ENCODE results near the gene C22orf31.

C22orf31 gene

GRCh38 chr22:29023172-29023796 is 38.3 kb downstream of the C22orf31 start:
- no peak for DNase-seq

- no peak for DNase-seq
Measured at GRCh38 chr22:29022101-29022817, 39.4 kb downstream of the C22orf31 start.

- no peak for DNase-seq
Measured at GRCh38 chr22:29018293-29019189, 43.1 kb downstream of the C22orf31 start.

GRCh38 chr22:29016067-29016938 is 45.3 kb downstream of the C22orf31 start:
- DNase-seq, result no peak

- DNase-seq, result no peak
Measured at GRCh38 chr22:29014773-29015172, 46.9 kb downstream of the C22orf31 start.

- DNase-seq, result no peak
Measured at GRCh38 chr22:29014293-29014692, 47.3 kb downstream of the C22orf31 start.

GRCh38 chr22:29012952-29013351 is 48.7 kb downstream of the C22orf31 start:
- DNase-seq, result no peak

- no peak for DNase-seq
Measured at GRCh38 chr22:29012101-29012433, 49.6 kb downstream of the C22orf31 start.

- DNase-seq, result no peak
Measured at GRCh38 chr22:29011240-29012100, 50.2 kb downstream of the C22orf31 start.

GRCh38 chr22:29009148-29009547 is 52.5 kb downstream of the C22orf31 start:
- no peak for DNase-seq

All from SW 1271 (cell line).